HG03196 (cell line): ENCODE data around the gene KATNAL1.

ENCODE experiments used
- ATAC-seq: cut with Tn5 transposase; IDR thresholded peaks from one replicate; pipeline ENCODE4 v1.9.1; 2021; ENCODE audit not compliant: unreplicated experiment

KATNAL1 gene

GRCh38 chr13:30333616-30334015 is 26.3 kb upstream of the KATNAL1 start:
- ATAC-seq = no peak

- ATAC-seq = no peak
Measured at GRCh38 chr13:30332456-30333143, 25.2 kb upstream of the KATNAL1 start.

GRCh38 chr13:30331331-30331771 is 24.0 kb upstream of the KATNAL1 start:
- no peak for ATAC-seq

GRCh38 chr13:30329009-30329585 is 21.7 kb upstream of the KATNAL1 start:
- ATAC-seq = no peak

- no peak for ATAC-seq
Measured at GRCh38 chr13:30325668-30326067, 18.3 kb upstream of the KATNAL1 start.

- no peak for ATAC-seq
Measured at GRCh38 chr13:30323524-30323923, 16.2 kb upstream of the KATNAL1 start.

GRCh38 chr13:30322428-30322827 is 15.1 kb upstream of the KATNAL1 start:
- ATAC-seq = no peak

- ATAC-seq = no peak
Measured at GRCh38 chr13:30321256-30321655, 13.9 kb upstream of the KATNAL1 start.

- ATAC-seq = no peak
Measured at GRCh38 chr13:30319655-30320054, 12.3 kb upstream of the KATNAL1 start.

GRCh38 chr13:30319130-30319529 is 11.8 kb upstream of the KATNAL1 start:
- ATAC-seq = no peak

GRCh38 chr13:30318026-30318425 is 10.7 kb upstream of the KATNAL1 start:
- no peak for ATAC-seq

GRCh38 chr13:30314562-30314961 is 7.2 kb upstream of the KATNAL1 start:
- no peak for ATAC-seq

GRCh38 chr13:30314069-30314468 is 6.7 kb upstream of the KATNAL1 start:
- no peak for ATAC-seq

GRCh38 chr13:30313311-30313710 is 6.0 kb upstream of the KATNAL1 start:
- no peak for ATAC-seq

- no peak for ATAC-seq
Measured at GRCh38 chr13:30312904-30313303, 5.6 kb upstream of the KATNAL1 start.

GRCh38 chr13:30308548-30308947 is 1.2 kb upstream of the KATNAL1 start:
- ATAC-seq = no peak

GRCh38 chr13:30307971-30308290 is 580 bp upstream of the KATNAL1 start:
- no peak for ATAC-seq

GRCh38 chr13:30306762-30307193 is 573 bp downstream of the KATNAL1 start:
- ATAC-seq = peak; percentile 89

- ATAC-seq = no peak
Measured at GRCh38 chr13:30305456-30305970, 1.8 kb downstream of the KATNAL1 start.

GRCh38 chr13:30303269-30303668 is 4.1 kb downstream of the KATNAL1 start:
- no peak for ATAC-seq

- no peak for ATAC-seq
Measured at GRCh38 chr13:30301827-30302226, 5.5 kb downstream of the KATNAL1 start.

GRCh38 chr13:30300596-30300995 is 6.8 kb downstream of the KATNAL1 start:
- no peak for ATAC-seq

- no peak for ATAC-seq
Measured at GRCh38 chr13:30299786-30300185, 7.6 kb downstream of the KATNAL1 start.
